C4-2B (cell line): Measurements from ENCODE around the gene DGKQ.

Source experiments
- H3K27ac ChIP-seq: fragments of 450-650 bp; 2 replicates; pipeline ENCODE4 v1.5.1; 2017
- CTCF ChIP-seq: fragments of 450-650 bp; conservative IDR thresholded peaks from 2 replicates; pipeline ENCODE4 v1.5.1; 2017; ENCODE audit warnings: mild to moderate bottlenecking
- ZFX ChIP-seq: fragments of 450-650 bp; IDR thresholded peaks from 2 replicates; pipeline ENCODE4 v1.6.1; 2017

The DGKQ gene

DNA sequence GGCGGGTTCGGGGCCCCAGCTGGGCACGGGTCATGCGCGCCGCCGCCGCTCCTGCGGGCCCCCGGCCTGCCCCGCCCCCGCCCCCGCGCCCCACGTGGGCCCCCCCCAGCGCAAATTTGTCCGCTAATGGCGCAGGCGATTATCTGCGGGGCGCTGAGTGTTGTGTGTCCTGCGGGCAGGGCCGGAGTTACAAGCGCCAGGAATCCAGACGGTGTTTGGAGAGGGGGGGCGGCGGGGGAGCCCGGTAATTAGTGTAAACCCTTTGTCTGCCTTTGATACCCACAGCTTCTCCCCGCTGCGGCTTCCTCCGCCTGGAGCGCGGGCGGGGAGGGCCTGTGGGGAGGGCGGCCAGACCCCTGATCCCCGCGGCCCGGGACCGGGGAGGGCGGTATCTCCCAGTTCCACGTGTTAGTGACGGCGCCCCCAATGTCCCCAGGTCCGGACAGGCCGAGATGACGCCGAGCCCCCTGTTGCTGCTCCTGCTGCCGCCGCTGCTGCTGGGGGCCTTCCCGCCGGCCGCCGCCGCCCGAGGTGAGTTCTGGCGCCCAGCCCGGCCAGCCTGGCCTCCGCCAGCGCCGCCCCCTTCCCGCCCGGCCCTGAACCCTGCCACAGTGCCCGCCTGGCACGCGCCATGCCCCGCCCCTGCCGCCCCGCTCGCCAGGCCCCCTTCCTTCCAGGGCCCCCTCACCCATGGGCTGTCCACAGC, 38.8 kb upstream of the DGKQ start:
- TF ChIP-seq ZFX (no peak), CTCF (no peak)
- H3K27ac ChIP-seq: peak overlapping the region; percentile 77

GRCh38 chr4:1011666-1012033, 38.3 kb upstream of the DGKQ start:
- peak overlapping the region; percentile 77 for H3K27ac ChIP-seq
- TF ChIP-seq ZFX (no peak), CTCF (no peak)

DNA sequence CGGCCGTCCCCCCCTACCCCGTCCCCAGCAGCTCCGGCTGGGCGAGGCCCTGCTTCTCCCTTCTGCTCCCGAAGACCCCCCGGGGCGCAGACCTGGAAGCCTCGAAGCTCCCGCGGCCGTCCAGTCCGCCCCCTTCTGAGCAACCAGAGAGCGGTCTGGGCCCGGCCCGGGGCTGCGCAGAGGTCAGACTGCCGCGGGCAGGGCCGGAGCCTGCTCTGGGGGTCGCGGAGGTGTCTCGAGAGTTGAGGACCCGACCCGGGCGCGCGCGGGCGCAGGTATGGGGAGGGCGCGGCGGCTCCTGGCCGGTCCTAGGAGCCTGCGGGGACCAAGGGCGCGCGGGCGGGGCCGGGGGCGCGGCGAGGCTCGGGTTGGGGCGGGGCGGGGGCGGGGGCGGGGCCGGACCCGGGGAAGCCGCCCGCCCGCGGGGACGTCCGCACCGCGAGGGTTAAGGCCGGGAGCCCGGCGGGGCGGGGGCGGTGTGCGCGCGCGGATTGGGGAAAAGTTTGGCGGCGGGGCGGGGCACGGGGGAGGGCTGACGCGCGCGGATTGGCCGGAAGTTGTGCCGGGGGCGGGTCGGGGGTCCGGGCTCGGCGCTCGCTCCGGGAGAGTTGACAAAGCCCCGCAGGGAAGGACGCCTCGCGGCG, 37.8 kb upstream of the DGKQ start, which contains the start of gene FGFRL1:
TSS of gene FGFRL1 (plus strand) at position 605 of the 644 bp plus-strand sequence. CDS start 860 bp downstream, outside the sequence.
- H3K27ac ChIP-seq: peak within 1 kb of the TSS; percentile 77

DNA sequence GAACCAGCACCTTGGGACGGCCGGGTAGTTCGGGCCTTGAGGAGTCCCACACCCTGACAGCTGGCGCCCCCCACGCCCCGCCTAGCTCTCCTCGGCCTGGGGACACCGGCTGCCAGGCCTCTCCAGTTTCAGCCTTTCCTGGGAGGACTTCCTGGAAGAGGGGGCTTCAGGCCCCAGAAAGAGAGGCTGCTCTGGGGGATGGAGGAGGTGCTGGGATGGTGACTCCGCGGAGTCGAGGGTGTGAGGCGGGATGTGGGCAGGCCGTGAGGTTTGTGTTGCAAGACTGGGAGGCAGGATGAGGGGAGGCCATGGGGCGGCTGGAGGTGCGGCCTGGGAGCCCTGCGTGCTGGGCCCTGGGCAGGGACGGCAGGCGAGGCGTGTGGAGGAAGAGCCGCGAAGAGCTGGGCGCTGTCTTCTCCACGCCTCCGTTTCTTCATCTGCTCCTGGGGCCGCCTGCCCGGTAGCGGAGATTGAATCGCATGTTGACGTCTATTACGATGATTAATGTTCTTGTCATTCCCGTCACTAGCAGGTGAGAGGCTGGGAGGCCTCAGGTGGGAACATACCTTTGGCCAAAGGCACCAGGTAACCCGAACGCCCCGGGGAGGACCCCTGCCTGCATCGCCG, 37.1 kb upstream of the DGKQ start:
- no peak for TF ChIP-seq CTCF
- TF ChIP-seq ZFX: 0 out of 2 replicates have a peak, but pooled peaks have one; percentile 7
- H3K27ac ChIP-seq: peak overlapping the region; percentile 68

More for the DNA sequence above, 37.8 kb upstream of the DGKQ start, which contains the start of gene FGFRL1:
- TF ChIP-seq ZFX: no peak
- no peak for TF ChIP-seq CTCF

GRCh38 chr4:1009542-1010394, 36.4 kb upstream of the DGKQ start:
- TF ChIP-seq CTCF (no peak; the same call in 1 of the 2 replicates), ZFX (no peak)
- H3K27ac ChIP-seq: peak overlapping the region; percentile 68

DNA sequence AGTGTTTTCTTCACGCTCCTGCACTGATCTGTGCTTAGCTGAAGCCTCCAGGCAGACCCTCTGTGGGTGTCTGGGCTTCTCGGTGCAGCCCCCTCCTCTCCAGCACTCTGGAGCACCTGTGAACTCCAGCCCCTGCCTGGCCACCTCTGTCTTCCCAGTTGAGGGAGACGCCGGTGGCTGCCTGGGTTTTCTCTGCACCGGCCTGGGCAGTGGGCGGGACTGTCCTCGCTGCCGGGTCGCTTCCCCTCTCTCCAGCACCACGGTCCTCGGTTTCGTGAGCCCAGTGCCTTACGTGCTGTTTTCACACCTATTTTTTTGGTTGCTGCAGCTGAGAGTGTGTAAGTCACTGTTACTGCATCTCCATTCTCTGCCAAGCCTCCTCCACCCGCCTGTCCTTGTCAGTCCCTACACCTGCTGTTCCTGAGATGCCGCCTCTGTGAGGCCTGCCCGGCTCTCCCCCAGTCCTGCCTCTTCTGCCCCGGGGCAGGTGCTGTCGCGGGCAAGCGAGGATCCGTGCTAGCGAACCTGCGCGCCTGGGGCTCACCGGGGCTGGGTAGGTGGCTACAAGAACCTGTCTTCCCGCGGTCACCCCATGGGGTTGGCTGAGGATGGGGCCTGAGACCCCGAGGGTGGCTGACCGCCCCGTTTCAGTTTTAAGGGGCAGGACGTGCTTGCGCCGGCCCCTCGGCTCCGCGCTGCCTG, 35.6 kb upstream of the DGKQ start:
- TF ChIP-seq ZFX: no peak
- TF ChIP-seq CTCF: no peak
- peak overlapping the region; percentile 47 for H3K27ac ChIP-seq
